MCF 10A (cell line): ENCODE results near the gene PARVB. TPM values are rescaled to one million over a fixed set of nuclear protein-coding genes. Genes with fewer than 3 reads are reported as not detected.

Experiments
- BruUV-seq: library from RNA; stranded (reverse); fragments of 400-500 nt; replicated peaks from 2 replicates; lab custom pipeline; 2021; lab: Mats Ljungman, UMichigan
- CTCF ChIA-PET: fragments of 300-600 bp; sonication (Branson Sonifier 250); formaldehyde crosslinking; extraction: SDS; loops from one replicate; lab custom pipeline; 2021; ENCODE audit warnings: antibody characterized with exemption, inconsistent platforms; lab: Yijun Ruan, JAX
- POLR2A ChIA-PET: fragments of 300-600, 350-650 bp; sonication (Branson Sonifier 250); formaldehyde crosslinking; extraction: SDS; loops from one replicate; lab custom pipeline; 2020; ENCODE audit warnings: antibody characterized with exemption, inconsistent platforms; lab: Yijun Ruan, JAX
- DNase-seq: peaks from one replicate; pipeline ENCODE4 v3.0.0-alpha.2; 2018; ENCODE audit not compliant: unreplicated experiment
- H3K27ac Mint-ChIP-seq: one replicate; pipeline ENCODE4 v1.8.0; 2022; ENCODE audit warnings: mild to moderate bottlenecking, low read depth, mixed read lengths; ENCODE audit not compliant: unreplicated experiment
- H3K27me3 Mint-ChIP-seq: one replicate; pipeline ENCODE4 v1.8.0; 2022; ENCODE audit warnings: mixed read lengths; ENCODE audit not compliant: insufficient read depth, unreplicated experiment
- H3K36me3 Mint-ChIP-seq: one replicate; pipeline ENCODE4 v1.8.0; 2022; ENCODE audit warnings: mild to moderate bottlenecking, moderate library complexity, mixed read lengths; ENCODE audit not compliant: insufficient read depth, unreplicated experiment
- H3K4me1 Mint-ChIP-seq: one replicate; pipeline ENCODE4 v1.8.0; 2022; ENCODE audit warnings: mixed read lengths; ENCODE audit not compliant: insufficient read depth, unreplicated experiment
- H3K4me3 Mint-ChIP-seq: one replicate; pipeline ENCODE4 v1.8.0; 2022; ENCODE audit warnings: mild to moderate bottlenecking, moderate library complexity, mixed read lengths; ENCODE audit not compliant: unreplicated experiment
- H3K9me3 Mint-ChIP-seq: one replicate; pipeline ENCODE4 v1.8.0; 2022; ENCODE audit warnings: mixed read lengths; ENCODE audit not compliant: unreplicated experiment
- CTCF ChIP-seq: fragments of 200-600 bp; IDR thresholded peaks from one replicate; pipeline ENCODE4 v1.8.0; 2022; ENCODE audit warnings: antibody characterized with exemption, mild to moderate bottlenecking; ENCODE audit not compliant: unreplicated experiment
- intact Hi-C: fragments of 100-400 bp; cut with micrococcal nuclease; formaldehyde crosslinking; loops from 2 replicates; pipeline ENCODE4 v1.14.1; 2022
- total RNA-seq: library from RNA; stranded (reverse); gene quantifications from 2 replicates; pipeline ENCODE4 v1.2.3, GENCODE V29; 2022

Gene PARVB
- total RNA-seq, 1 experiment from 2014 or later: 26.0 TPM

GRCh38 chr22:44159811-44160210 is 135.7 kb downstream of the PARVB start:
- intact Hi-C loops: no loop called here
- peaks cover 7% of the 10 kb centered on the region for H3K36me3 Mint-ChIP-seq
- no peak for DNase-seq
- TF ChIP-seq CTCF: no peak
- H3K27ac Mint-ChIP-seq: no peak overlapping the region
- no peak overlapping the region for H3K4me3 Mint-ChIP-seq
- ChIA-PET POLR2A (no interaction called here), CTCF (no interaction called here)
- H3K9me3 Mint-ChIP-seq: no peaks in the 10 kb centered on the region
- no TSS peak for BruUV-seq
- H3K4me1 Mint-ChIP-seq: no peaks in the 10 kb centered on the region
- H3K27me3 Mint-ChIP-seq: no peaks in the 10 kb centered on the region

- intact Hi-C loops: no loop called here
- no peak overlapping the region for H3K4me3 Mint-ChIP-seq
- H3K27me3 Mint-ChIP-seq: no peaks in the 10 kb centered on the region
- no peak for DNase-seq
- H3K27ac Mint-ChIP-seq: no peak overlapping the region
- no peaks in the 10 kb centered on the region for H3K9me3 Mint-ChIP-seq
- CTCF ChIA-PET: no interaction called here
- no TSS peak for BruUV-seq
- POLR2A ChIA-PET: interaction anchor here (0.5 kb wide), 1 partner anchor 372 kb away, joined by 3 read pairs; no protein-coding TSS in a partner anchor
- no peaks in the 10 kb centered on the region for H3K4me1 Mint-ChIP-seq
- peaks cover 7% of the 10 kb centered on the region for H3K36me3 Mint-ChIP-seq
- no peak for TF ChIP-seq CTCF
These were observed 136.3 kb downstream of the PARVB start for GRCh38 chr22:44160421-44160820.

GRCh38 chr22:44161673-44162072 is 137.6 kb downstream of the PARVB start:
- TF ChIP-seq CTCF: no peak
- Mint-ChIP-seq H3K4me1 (no peaks in the 10 kb centered on the region), H3K27ac (no peak overlapping the region), H3K27me3 (no peaks in the 10 kb centered on the region), H3K36me3 (peaks cover 7% of the 10 kb centered on the region), H3K4me3 (no peak overlapping the region), H3K9me3 (no peaks in the 10 kb centered on the region)
- DNase-seq: no peak
- intact Hi-C loops: no loop called here
- no TSS peak for BruUV-seq
- CTCF ChIA-PET: no interaction called here
- POLR2A ChIA-PET: no interaction called here

- CTCF ChIA-PET: no interaction called here
- no TSS peak for BruUV-seq
These were observed 138.9 kb downstream of the PARVB start for GRCh38 chr22:44162960-44163359.

More at GRCh38 chr22:44162960-44163359, 138.9 kb downstream of the PARVB start:
- Mint-ChIP-seq H3K9me3 (no peaks in the 10 kb centered on the region), H3K4me1 (no peaks in the 10 kb centered on the region), H3K4me3 (no peak overlapping the region), H3K27ac (no peak overlapping the region), H3K27me3 (no peaks in the 10 kb centered on the region), H3K36me3 (peaks cover 7% of the 10 kb centered on the region)
- DNase-seq: no peak
- POLR2A ChIA-PET: no interaction called here
- intact Hi-C loops: no loop called here
- TF ChIP-seq CTCF: no peak
